ENCODE measurements around the gene FEM1C. TPM values are rescaled to one million over a fixed set of nuclear protein-coding genes. Genes with fewer than 3 reads are reported as not detected.
A peak's percentile ranks its signal among the peaks of the same experiment; 100 is the strongest.

FEM1C gene
- total RNA-seq, 4 donors from 2014 or later = 32.0 to 73.9 (median 44.7) TPM

- Histone ChIP-seq H3K27me3 (no peaks in the 10 kb centered on the region), H3K36me3 (no peaks in the 10 kb centered on the region), H3K4me3 (no peak overlapping the region), H3K9me3 (no peaks in the 10 kb centered on the region), H3K4me1 (peaks cover 0 to 42% (median 8%) of the 10 kb centered on the region in 3 donors), H3K27ac (no peak overlapping the region)
- no peak for ATAC-seq
- TF ChIP-seq EP300 (IDR thresholded peaks at IDR 0.05) = no peak
- TF ChIP-seq, protein P1, sequence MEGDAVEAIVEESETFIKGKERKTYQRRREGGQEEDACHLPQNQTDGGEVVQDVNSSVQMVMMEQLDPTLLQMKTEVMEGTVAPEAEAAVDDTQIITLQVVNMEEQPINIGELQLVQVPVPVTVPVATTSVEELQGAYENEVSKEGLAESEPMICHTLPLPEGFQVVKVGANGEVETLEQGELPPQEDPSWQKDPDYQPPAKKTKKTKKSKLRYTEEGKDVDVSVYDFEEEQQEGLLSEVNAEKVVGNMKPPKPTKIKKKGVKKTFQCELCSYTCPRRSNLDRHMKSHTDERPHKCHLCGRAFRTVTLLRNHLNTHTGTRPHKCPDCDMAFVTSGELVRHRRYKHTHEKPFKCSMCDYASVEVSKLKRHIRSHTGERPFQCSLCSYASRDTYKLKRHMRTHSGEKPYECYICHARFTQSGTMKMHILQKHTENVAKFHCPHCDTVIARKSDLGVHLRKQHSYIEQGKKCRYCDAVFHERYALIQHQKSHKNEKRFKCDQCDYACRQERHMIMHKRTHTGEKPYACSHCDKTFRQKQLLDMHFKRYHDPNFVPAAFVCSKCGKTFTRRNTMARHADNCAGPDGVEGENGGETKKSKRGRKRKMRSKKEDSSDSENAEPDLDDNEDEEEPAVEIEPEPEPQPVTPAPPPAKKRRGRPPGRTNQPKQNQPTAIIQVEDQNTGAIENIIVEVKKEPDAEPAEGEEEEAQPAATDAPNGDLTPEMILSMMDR (IDR thresholded peaks at IDR 0.05) = no peak
- no peak for TF ChIP-seq POLR2AphosphoS5 (IDR thresholded peaks at IDR 0.05)
- no peak for TF ChIP-seq POLR2A (IDR thresholded peaks at IDR 0.05)
- WGBS, 2 donors (ENCODE audit: low coverage in 1 of 2) = 52 to 71% methylated on average over 2 of the region's 2 CpGs
Observed at GRCh38 chr5:115573133-115573532, 28.6 kb upstream of the FEM1C start.

GRCh38 chr5:115571441-115571878 is 26.9 kb upstream of the FEM1C start:
- H3K9me3 ChIP-seq = no peaks in the 10 kb centered on the region
- 29 to 70% methylated on average over 2 to 5 of the region's 5 CpGs for WGBS, 2 donors (ENCODE audit: low coverage in 1 of 2)
- H3K4me1 ChIP-seq = peaks cover 0 to 42% (median 8%) of the 10 kb centered on the region in 3 donors
- TF ChIP-seq, protein P1 (IDR thresholded peaks at IDR 0.05) = peak in 1 of 4 experiments; percentile 29
- TF ChIP-seq POLR2A (IDR thresholded peaks at IDR 0.05) = no peak
- H3K4me3 ChIP-seq = no peak overlapping the region
- H3K27ac ChIP-seq = peak overlapping the region; percentile 18 to 62 (median 50)
- no peaks in the 10 kb centered on the region for H3K27me3 ChIP-seq
- H3K36me3 ChIP-seq = no peaks in the 10 kb centered on the region
- peak; percentile 82 for ATAC-seq

- H3K36me3 ChIP-seq = no peaks in the 10 kb centered on the region
- TF ChIP-seq EP300 (IDR thresholded peaks at IDR 0.05) (no peak), POLR2A (IDR thresholded peaks at IDR 0.05) (no peak), POLR2AphosphoS5 (IDR thresholded peaks at IDR 0.05) (no peak)
- TF ChIP-seq, protein P1 (IDR thresholded peaks at IDR 0.05) = no peak
- no peak overlapping the region for H3K27ac ChIP-seq
- H3K4me3 ChIP-seq = no peak overlapping the region
- no peaks in the 10 kb centered on the region for H3K9me3 ChIP-seq
- no peaks in the 10 kb centered on the region for H3K27me3 ChIP-seq
- WGBS, 2 donors (ENCODE audit: low coverage in 1 of 2) = 47 to 75% methylated on average over 1 of the region's 1 CpG
- ATAC-seq = no peak
- peaks cover 0 to 33% (median 8%) of the 10 kb centered on the region in 3 donors for H3K4me1 ChIP-seq
Observed at GRCh38 chr5:115568668-115569067, 24.1 kb upstream of the FEM1C start.

DNA sequence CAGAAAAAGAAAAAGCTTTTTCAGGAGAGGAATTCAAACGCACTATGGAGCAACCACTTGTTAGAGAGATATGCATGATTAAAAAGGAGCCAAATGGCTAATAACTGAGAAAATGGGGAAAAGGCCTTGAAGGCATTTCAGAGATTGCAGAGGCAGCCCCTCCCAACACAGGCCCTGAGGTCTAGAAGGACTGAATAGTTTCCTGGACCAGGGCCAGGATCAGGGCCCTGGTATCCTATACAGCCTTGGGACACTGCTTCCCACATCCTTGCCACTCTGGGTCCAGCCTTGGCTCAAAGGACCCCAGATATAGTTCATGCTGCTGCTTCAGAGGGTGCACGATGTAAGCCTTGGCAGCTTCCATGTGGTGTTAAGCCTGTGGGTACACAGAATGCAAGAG is 20.7 kb upstream of the FEM1C start:
- H3K27me3 ChIP-seq = no peaks in the 10 kb centered on the region
- H3K4me1 ChIP-seq = peaks cover 0 to 5% (median 0%) of the 10 kb centered on the region in 3 donors
- no peaks in the 10 kb centered on the region for H3K36me3 ChIP-seq
- no peaks in the 10 kb centered on the region for H3K9me3 ChIP-seq
- TF ChIP-seq EP300 (IDR thresholded peaks at IDR 0.05) (no peak), POLR2AphosphoS5 (IDR thresholded peaks at IDR 0.05) (no peak), POLR2A (IDR thresholded peaks at IDR 0.05) (no peak)
- TF ChIP-seq, protein P1 (IDR thresholded peaks at IDR 0.05) = no peak
- H3K27ac ChIP-seq = no peak overlapping the region
- ATAC-seq = no peak
- WGBS, 2 donors (ENCODE audit: low coverage in 1 of 2) = 58 to 83% methylated on average over 1 of the region's 2 CpGs
- no peak overlapping the region for H3K4me3 ChIP-seq

DNA sequence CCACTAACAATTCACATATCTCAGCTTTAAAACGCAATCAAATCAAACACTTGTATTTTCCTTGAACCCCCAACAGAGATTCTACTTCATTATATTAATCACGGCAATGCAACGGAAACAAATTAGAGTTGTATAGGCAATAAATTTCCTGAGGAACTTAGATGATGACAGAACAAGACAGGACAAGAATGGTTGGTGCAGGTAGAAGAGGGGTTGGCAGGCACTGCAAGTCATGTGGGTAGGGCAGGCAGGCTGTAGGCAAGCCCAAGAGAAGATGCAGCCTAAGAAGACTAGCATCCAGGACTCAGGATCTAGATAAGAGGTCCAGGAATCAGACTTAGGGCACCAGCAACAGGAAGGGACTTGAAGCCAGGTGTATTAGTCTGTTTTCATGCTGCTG is 16.6 kb upstream of the FEM1C start:
- Histone ChIP-seq H3K36me3 (no peaks in the 10 kb centered on the region), H3K27me3 (no peaks in the 10 kb centered on the region), H3K4me1 (peaks cover 0 to 29% (median 9%) of the 10 kb centered on the region in 3 donors), H3K27ac (no peak overlapping the region), H3K4me3 (no peak overlapping the region), H3K9me3 (no peaks in the 10 kb centered on the region)
- WGBS, 2 donors (ENCODE audit: low coverage in 1 of 2) = 88 to 90% methylated on average over 3 of the region's 3 CpGs
- no peak for ATAC-seq
- TF ChIP-seq POLR2AphosphoS5 (IDR thresholded peaks at IDR 0.05) (no peak), EP300 (IDR thresholded peaks at IDR 0.05) (no peak), POLR2A (IDR thresholded peaks at IDR 0.05) (no peak)
- TF ChIP-seq, protein P1 (IDR thresholded peaks at IDR 0.05) = no peak

All from gastroesophageal sphincter (tissue), 4 donors.